ENCODE measurements around the gene LMBR1.
"Not testable (repeated sequence)": the region's sequence is repeated elsewhere in the genome, so short reads cannot be mapped to it uniquely, and the experiment has no call there.

LMBR1 gene

GRCh38 chr7:156903232-156903909, 10.4 kb upstream of the LMBR1 start:
- peak in 1 of 5 donors; percentile 56 for DNase-seq

- DNase-seq = not testable (repeated sequence)
Measured at GRCh38 chr7:156900093-156900492, 7.1 kb upstream of the LMBR1 start.

- no peak for DNase-seq
Measured at GRCh38 chr7:156898938-156899337, 6.0 kb upstream of the LMBR1 start.

- no peak for DNase-seq
Measured at GRCh38 chr7:156897673-156898072, 4.7 kb upstream of the LMBR1 start.

GRCh38 chr7:156896388-156897022, 3.5 kb upstream of the LMBR1 start:
- DNase-seq = no peak

- peak in 1 of 5 donors; percentile 69 for DNase-seq
Measured at GRCh38 chr7:156895024-156895780, 2.2 kb upstream of the LMBR1 start.

GRCh38 chr7:156892081-156892800, 742 bp downstream of the LMBR1 start:
- DNase-seq = peak; percentile 44 to 68 (median 56)

- no peak for DNase-seq
Measured at GRCh38 chr7:156889746-156890145, 3.2 kb downstream of the LMBR1 start.

GRCh38 chr7:156889089-156889488, 3.9 kb downstream of the LMBR1 start:
- DNase-seq = no peak

- no peak for DNase-seq
Measured at GRCh38 chr7:156886020-156886795, 6.8 kb downstream of the LMBR1 start.

- peak in 1 of 5 donors; percentile 8 for DNase-seq
Measured at GRCh38 chr7:156881679-156882078, 11.3 kb downstream of the LMBR1 start.

GRCh38 chr7:156875766-156876165, 17.2 kb downstream of the LMBR1 start:
- no peak for DNase-seq

- DNase-seq = not testable (repeated sequence)
Measured at GRCh38 chr7:156868363-156868762, 24.6 kb downstream of the LMBR1 start.

GRCh38 chr7:156865493-156865892, 27.5 kb downstream of the LMBR1 start:
- no peak for DNase-seq

- DNase-seq = not testable (repeated sequence)
Measured at GRCh38 chr7:156862022-156862421, 31.0 kb downstream of the LMBR1 start.

GRCh38 chr7:156861212-156861611, 31.8 kb downstream of the LMBR1 start:
- DNase-seq = no peak

- not testable (repeated sequence) for DNase-seq
Measured at GRCh38 chr7:156860099-156860498, 32.9 kb downstream of the LMBR1 start.

- DNase-seq = no peak
Measured at GRCh38 chr7:156858523-156858922, 34.5 kb downstream of the LMBR1 start.

GRCh38 chr7:156857757-156858156, 35.2 kb downstream of the LMBR1 start:
- DNase-seq = no peak

GRCh38 chr7:156854654-156855053, 38.3 kb downstream of the LMBR1 start:
- DNase-seq = no peak

GRCh38 chr7:156848979-156849378, 44.0 kb downstream of the LMBR1 start:
- no peak for DNase-seq
